ENCODE measurements around the gene TNNT2. TPM values are rescaled to one million over a fixed set of nuclear protein-coding genes. Genes with fewer than 3 reads are reported as not detected.

The TNNT2 gene
- total and polyA plus RNA-seq, 2 of the 8 experiments (the other 6 are each of a cell fraction or from before 2014, with no cell fraction given), result 3.1 to 21.0 TPM

GRCh38 chr1:201371276-201371675 is 6.2 kb downstream of the TNNT2 start (continued):
- TF ChIP-seq KDM4A (IDR thresholded peaks at IDR 0.05; ENCODE audit: low read depth, low read length, severe bottlenecking) (no peak), HDAC2 (IDR thresholded peaks at IDR 0.05; ENCODE audit: borderline replicate concordance in 1 of 2, low read depth in 2 of 2, low read length in 2 of 2) (no peak), TEAD4 (IDR thresholded peaks at IDR 0.05; ENCODE audit: low read depth, low read length) (no peak), SIRT6 (IDR thresholded peaks at IDR 0.05; ENCODE audit: low read length) (no peak)
- TF ChIP-seq, protein P1, sequence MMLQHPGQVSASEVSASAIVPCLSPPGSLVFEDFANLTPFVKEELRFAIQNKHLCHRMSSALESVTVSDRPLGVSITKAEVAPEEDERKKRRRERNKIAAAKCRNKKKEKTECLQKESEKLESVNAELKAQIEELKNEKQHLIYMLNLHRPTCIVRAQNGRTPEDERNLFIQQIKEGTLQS (IDR thresholded peaks at IDR 0.05; ENCODE audit: insufficient read depth, low read depth, low read length), result no peak

All from H1 (cell line).